Activated gamma-delta T cell (primary cell): ENCODE measurements around the gene RPL21.

Experiments used
- DNase-seq: peaks from one replicate; lab custom pipeline; 2025; lab: John Stamatoyannopoulos, UW

RPL21 gene

GRCh38 chr13:27258637-27259386 lies 7.5 kb downstream of the RPL21 start:
- DNase-seq = no peak

GRCh38 chr13:27259831-27260230 lies 8.5 kb downstream of the RPL21 start:
- no peak for DNase-seq

- DNase-seq = no peak
Observed at GRCh38 chr13:27261396-27261795, 10.0 kb downstream of the RPL21 start.

- no peak for DNase-seq
Observed at GRCh38 chr13:27263438-27263837, 12.1 kb downstream of the RPL21 start.

- no peak for DNase-seq
Observed at GRCh38 chr13:27264181-27264580, 12.8 kb downstream of the RPL21 start.

- DNase-seq = no peak
Observed at GRCh38 chr13:27264648-27265047, 13.3 kb downstream of the RPL21 start.

- no peak for DNase-seq
Observed at GRCh38 chr13:27266917-27267316, 15.6 kb downstream of the RPL21 start.

- no peak for DNase-seq
Observed at GRCh38 chr13:27267596-27267995, 16.2 kb downstream of the RPL21 start.

- no peak for DNase-seq
Observed at GRCh38 chr13:27269114-27269665, 17.8 kb downstream of the RPL21 start.

GRCh38 chr13:27270594-27271520 lies 19.5 kb downstream of the RPL21 start, which contains the start of gene RASL11A:
Gene RASL11A (plus strand): TSS chr13:27270830. CDS start chr13:27270945, 115 bp downstream.
- peak; percentile 46 for DNase-seq

- DNase-seq = no peak
Observed at GRCh38 chr13:27271570-27272096, 20.3 kb downstream of the RPL21 start.

GRCh38 chr13:27273658-27274425 lies 22.5 kb downstream of the RPL21 start:
- no peak for DNase-seq

- no peak for DNase-seq
Observed at GRCh38 chr13:27274631-27275030, 23.3 kb downstream of the RPL21 start.

GRCh38 chr13:27276188-27276587 lies 24.8 kb downstream of the RPL21 start:
- DNase-seq = no peak

GRCh38 chr13:27279506-27279905 lies 28.1 kb downstream of the RPL21 start:
- no peak for DNase-seq

GRCh38 chr13:27280009-27280656 lies 28.8 kb downstream of the RPL21 start:
- no peak for DNase-seq

GRCh38 chr13:27280841-27281240 lies 29.5 kb downstream of the RPL21 start:
- no peak for DNase-seq

- DNase-seq = no peak
Observed at GRCh38 chr13:27281420-27281819, 30.1 kb downstream of the RPL21 start.

- no peak for DNase-seq
Observed at GRCh38 chr13:27283906-27284493, 32.6 kb downstream of the RPL21 start.

GRCh38 chr13:27288392-27288791 lies 37.0 kb downstream of the RPL21 start:
- DNase-seq = no peak
